ENCODE data around the gene CENPK.
A peak's percentile ranks its signal among the peaks of the same experiment; 100 is the strongest.
"Not testable (repeated sequence)": the region's sequence is repeated elsewhere in the genome, so short reads cannot be mapped to it uniquely, and the experiment has no call there.

Gene CENPK

GRCh38 chr5:65506961-65507360 is 56.0 kb downstream of the CENPK start:
- DNase-seq, result no peak

DNA sequence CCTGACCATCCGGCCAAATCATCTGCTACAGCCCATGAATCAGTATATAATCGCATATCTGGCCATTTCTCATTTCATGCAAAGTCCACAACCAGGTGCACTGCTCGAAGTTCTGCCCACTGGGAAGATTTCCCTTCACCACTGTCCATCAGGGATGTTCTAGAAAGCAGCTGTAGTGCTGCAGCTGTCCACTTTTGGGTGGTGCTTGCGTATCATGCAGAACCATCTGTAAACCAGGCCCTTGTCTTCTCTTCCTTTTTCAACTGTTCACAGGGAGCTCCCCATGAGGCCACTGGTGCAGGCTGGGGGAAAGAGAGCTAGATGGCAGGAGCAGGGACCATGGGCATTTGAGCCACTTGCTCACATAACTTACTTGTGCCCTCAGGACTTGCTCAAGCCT is 73.8 kb downstream of the CENPK start:
- DNase-seq, result no peak

- not testable (repeated sequence) for DNase-seq
Observed at GRCh38 chr5:65488038-65488687, 74.8 kb downstream of the CENPK start.

DNA sequence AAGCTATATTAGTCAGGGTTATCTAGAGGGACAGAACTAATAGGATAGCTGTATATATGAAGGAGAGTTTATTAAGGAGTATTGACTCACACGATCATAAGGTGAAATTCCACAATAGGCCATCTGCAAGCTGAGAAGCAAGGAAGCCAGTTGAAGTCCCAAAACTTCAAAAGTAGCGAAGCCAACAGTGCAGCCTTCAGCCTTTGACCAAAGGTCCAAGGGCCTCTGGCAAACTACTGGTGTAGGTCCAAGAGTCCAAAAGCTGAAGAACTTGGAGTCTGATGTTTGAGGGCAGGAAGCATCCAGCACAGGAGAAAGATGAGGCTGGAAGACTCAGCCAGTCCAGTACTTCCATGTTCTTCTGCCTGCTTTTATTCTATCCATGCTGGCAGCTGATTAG is 76.2 kb downstream of the CENPK start:
- DNase-seq, result not testable (repeated sequence)

GRCh38 chr5:65485405-65485804 is 77.6 kb downstream of the CENPK start:
- no peak for DNase-seq

GRCh38 chr5:65483546-65484346 is 79.2 kb downstream of the CENPK start:
- no peak for DNase-seq

DNA sequence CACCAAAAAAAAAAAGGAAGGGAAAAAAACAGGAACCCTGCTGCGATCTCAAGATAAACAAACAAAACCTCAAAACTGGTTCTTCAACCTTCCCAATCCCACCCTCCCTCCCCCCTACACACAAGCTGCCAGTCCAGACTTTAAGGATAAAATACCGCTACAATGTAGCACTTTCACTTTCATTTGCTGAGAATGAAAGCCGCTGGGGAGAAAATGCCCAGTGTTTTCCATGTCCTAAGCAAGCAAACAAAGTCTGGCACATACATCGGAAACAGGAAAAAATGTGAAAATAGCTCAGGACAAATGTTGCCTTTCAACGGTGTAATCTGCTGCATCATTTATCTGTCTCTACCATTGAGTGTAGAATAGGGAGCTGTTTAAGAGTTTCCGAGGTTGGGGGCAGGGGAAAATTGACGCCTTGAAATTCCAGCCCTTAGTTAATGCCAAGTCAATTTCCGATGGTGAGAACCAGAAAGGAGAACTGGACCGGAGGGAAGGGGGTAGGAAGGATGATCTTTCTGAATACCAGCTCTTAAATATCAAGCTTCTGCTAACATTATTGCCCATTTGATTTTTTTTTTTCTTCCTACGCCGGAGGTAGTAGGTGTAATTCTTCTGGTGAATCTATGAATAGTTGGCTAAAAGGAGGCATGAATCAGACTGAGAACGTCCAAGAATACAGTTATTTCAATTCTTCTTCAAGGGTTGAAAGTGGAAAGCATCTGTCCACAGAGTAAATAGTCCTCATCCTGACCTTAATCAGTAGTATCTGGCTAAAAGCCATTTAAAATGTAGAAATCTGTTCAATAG is 80.0 kb downstream of the CENPK start:
- DNase-seq, result no peak

GRCh38 chr5:65482296-65482735 is 80.7 kb downstream of the CENPK start:
- no peak for DNase-seq

DNA sequence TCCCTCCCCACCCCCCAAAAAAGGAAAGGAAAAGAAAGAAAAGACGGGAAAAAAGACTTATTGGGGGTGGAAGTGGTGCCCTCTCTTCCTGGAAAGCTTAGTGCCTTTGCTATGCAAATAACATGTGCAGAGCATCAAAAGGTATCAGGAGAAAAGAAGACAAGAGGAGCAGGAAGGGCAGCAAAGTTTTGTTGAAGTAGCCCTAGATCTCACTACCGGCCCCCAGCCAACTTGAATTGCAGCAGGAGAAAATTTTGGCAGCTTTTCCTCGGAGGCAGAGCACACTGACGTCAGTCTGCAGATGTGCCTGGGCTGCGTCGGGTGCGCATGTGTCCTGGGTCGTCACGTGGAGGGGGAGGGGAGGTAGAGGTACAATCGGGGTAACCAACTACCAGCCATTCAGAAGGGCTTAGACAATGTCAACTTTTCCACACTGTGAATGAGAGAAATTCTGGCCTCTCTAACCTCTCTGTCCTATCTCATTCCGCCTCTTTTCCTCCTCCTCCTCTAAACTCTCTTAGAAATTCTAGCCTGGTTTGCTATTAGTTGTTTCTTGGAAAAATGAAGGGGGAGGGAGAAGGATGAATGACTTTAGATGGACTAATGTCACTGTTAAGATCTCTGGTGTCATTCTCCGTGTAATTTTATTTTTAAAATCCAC is 81.2 kb downstream of the CENPK start, which contains the start of gene ADAMTS6:
Gene ADAMTS6, minus strand, starts transcription at position 286 of the 661 bp plus-strand sequence. CDS start 8,247 bp downstream, outside the sequence.
- peak; percentile 61 for DNase-seq

- no peak for DNase-seq
Observed at GRCh38 chr5:65481171-65481581, 81.8 kb downstream of the CENPK start.

GRCh38 chr5:65480306-65480865 is 82.6 kb downstream of the CENPK start:
- peak; percentile 28 for DNase-seq

- DNase-seq, result no peak
Observed at GRCh38 chr5:65479527-65479926, 83.4 kb downstream of the CENPK start.

DNA sequence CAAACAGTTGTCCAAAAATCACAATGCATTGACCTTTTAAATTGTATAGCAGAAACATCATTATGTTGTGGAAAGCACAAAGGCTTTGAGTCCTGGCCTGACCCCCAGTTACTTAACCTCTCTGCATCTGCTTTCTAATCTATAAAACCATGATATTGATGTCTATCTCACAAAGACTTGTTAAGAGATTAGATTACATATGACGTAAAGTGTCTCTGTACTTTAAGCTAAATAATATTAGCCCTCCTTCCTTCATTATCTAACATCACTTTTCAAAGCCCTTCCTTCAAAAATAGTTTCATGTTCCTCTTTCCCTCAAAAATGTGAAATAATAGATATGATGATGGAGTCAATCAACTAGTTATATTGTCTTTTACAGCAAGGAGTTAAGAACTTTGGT is 84.6 kb downstream of the CENPK start:
- no peak for DNase-seq

GRCh38 chr5:65475895-65476294 is 87.1 kb downstream of the CENPK start:
- DNase-seq, result no peak

DNA sequence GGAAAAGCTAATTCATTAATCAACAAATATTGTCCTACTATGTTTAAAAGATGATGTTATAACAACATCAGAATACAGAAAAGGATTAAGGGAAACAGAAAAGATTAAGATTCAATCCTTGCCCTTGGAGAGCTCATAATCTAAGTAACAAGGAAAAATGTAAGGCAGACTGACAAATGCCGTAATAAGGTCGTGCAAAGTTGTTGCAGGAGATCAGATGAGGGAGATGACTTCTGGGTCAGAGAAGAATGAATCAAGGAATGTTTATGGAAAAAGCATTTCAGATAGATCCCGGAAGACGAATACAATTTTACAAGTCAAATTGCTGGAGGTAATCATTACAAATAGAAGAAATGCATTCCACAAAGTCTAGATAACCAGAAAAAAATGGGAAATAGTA is 87.6 kb downstream of the CENPK start:
- DNase-seq, result no peak

GRCh38 chr5:65474130-65474711 is 88.7 kb downstream of the CENPK start:
- no peak for DNase-seq

DNA sequence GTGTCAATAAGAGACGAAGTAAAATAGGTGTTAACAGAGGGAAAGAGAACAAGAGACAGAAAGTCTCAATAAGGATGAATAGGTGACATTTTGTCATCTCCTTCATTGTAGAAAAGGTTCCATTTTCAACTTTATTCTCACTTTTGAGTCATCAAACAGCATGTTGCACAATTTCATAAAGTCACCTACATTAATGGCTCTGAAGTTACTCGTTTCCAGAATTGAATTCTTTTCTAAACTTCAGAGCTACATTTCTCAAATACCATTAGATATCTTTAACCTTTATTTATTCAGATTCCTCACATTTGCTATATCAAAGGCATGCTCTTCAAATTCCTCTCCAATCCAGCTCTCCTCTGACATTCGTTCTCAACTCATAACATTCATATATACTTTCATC is 94.3 kb downstream of the CENPK start:
- DNase-seq, result no peak

Measured in T-helper 9 cell (primary cell).